K562 (cell line): Measurements from ENCODE around the gene IL1F10. TPM values are rescaled to one million over a fixed set of nuclear protein-coding genes. Genes with fewer than 3 reads are reported as not detected.

Source experiments
- ATAC-seq: fragments of 200-7000 bp; cut with Tn5 transposase; 3 replicates; pipeline ENCODE4 v1.9.1; 2020; ENCODE audit warnings: moderate library complexity
- BruUV-seq: library from RNA; stranded (reverse); fragments of 400-500 nt; replicated peaks from 2 replicates; lab custom pipeline; 2021; lab: Mats Ljungman, UMichigan
- CTCF ChIA-PET: fragments of 300-600 bp; formaldehyde crosslinking; extraction: SDS; loops from one replicate; lab custom pipeline; 2021; ENCODE audit warnings: low intra/inter-chr PET ratio; lab: Yijun Ruan, JAX
- POLR2A ChIA-PET: fragments of 300-600, 350-650 bp; sonication (Branson Sonifier 250); formaldehyde crosslinking; extraction: SDS; loops from one replicate; lab custom pipeline; 2021; ENCODE audit warnings: antibody characterized with exemption, inconsistent platforms; lab: Yijun Ruan, JAX
- DNase-seq, 4 experiments: peaks; one replicate each; pipeline versions ENCODE4 v3.0.0 to v3.0.0-alpha.2; 2011 to 2018; ENCODE audit warnings: low spot score in 3 of 4, mixed read lengths in 3 of 4; ENCODE audit errors: extremely low read depth in 1 of 4
- FAIRE-seq: peaks from 2 replicates; lab custom pipeline; 2011; peaks lifted over from hg19 to GRCh38; lab: Jason Lieb, UNC
- H2AFZ ChIP-seq: 2 replicates; pipeline ENCODE4 v1.6.0; 2011; ENCODE audit warnings: low read depth, low read length, control low read depth, inconsistent platforms
- H3K27ac ChIP-seq: fragments of 200-600 bp; 3 replicates; pipeline ENCODE4 v1.8.0; 2011; ENCODE audit warnings: low read depth, mild to moderate bottlenecking, control low read depth, inconsistent platforms, low read length, moderate library complexity, mixed read lengths; ENCODE audit errors: extremely low read depth
- H3K27me3 ChIP-seq, 2 experiments: fragments of 300-600 bp in 1 of 2; 2 replicates in 1 of 2; 3 replicates in 1 of 2; pipeline versions ENCODE4 v1.6.0 to v1.8.0; 2011; ENCODE audit warnings: inconsistent platforms in 2 of 2, low read length in 2 of 2, mild to moderate bottlenecking in 1 of 2, mixed read lengths in 1 of 2, moderate library complexity in 1 of 2; ENCODE audit not compliant: control insufficient read depth in 2 of 2, insufficient read depth in 2 of 2
- H3K36me3 ChIP-seq: fragments of 300-600 bp; 3 replicates; pipeline ENCODE4 v1.8.0; 2011; ENCODE audit warnings: mild to moderate bottlenecking, low read length, inconsistent platforms; ENCODE audit not compliant: control insufficient read depth, insufficient read depth
- H3K4me1 ChIP-seq, 2 experiments: fragments of 200-600 bp in 1 of 2; replicated peaks in 1 of 2; 2 replicates in 1 of 2; 3 replicates in 1 of 2; pipeline versions ENCODE4 v1.5.1 to v1.8.0; 2011; ENCODE audit warnings: inconsistent platforms in 2 of 2, low read length in 2 of 2, mild to moderate bottlenecking in 1 of 2, mixed read lengths in 1 of 2, moderate library complexity in 1 of 2; ENCODE audit not compliant: control insufficient read depth in 2 of 2, insufficient read depth in 2 of 2
- H3K4me2 ChIP-seq: 2 replicates; pipeline ENCODE4 v1.6.1; 2011; ENCODE audit warnings: low read length, control low read depth, inconsistent platforms, mixed read lengths; ENCODE audit not compliant: insufficient read depth
- H3K4me3 ChIP-seq: fragments of 200-600 bp; sonication (generic), shearing (Covaris generic); 2 replicates; pipeline ENCODE4 v1.5.1; 2016; ENCODE audit warnings: control low read depth, inconsistent platforms
- H3K79me2 ChIP-seq: fragments of 200-600 bp; 3 replicates; pipeline ENCODE4 v1.8.0; 2011; ENCODE audit warnings: low read length, inconsistent platforms; ENCODE audit not compliant: control insufficient read depth, insufficient read depth
- H3K9ac ChIP-seq, 2 experiments: 2 replicates each; pipeline versions ENCODE4 v1.6.0 to v1.6.1; 2011; ENCODE audit warnings: low read depth in 2 of 2, low read length in 2 of 2, control low read depth in 1 of 2, inconsistent platforms in 1 of 2, mild to moderate bottlenecking in 1 of 2, mixed read lengths in 1 of 2; ENCODE audit not compliant: insufficient read depth in 1 of 2
- H3K9me1 ChIP-seq: one replicate; pipeline ENCODE4 v1.6.0; 2011; ENCODE audit warnings: inconsistent platforms, mild to moderate bottlenecking, low read length, moderate library complexity; ENCODE audit not compliant: control insufficient read depth, insufficient read depth
- H3K9me3 ChIP-seq: replicated peaks from 2 replicates; pipeline ENCODE4 v1.5.1; 2011; ENCODE audit warnings: low read depth, low read length, inconsistent platforms; ENCODE audit not compliant: control insufficient read depth, insufficient read depth
- H4K20me1 ChIP-seq: replicated peaks from 2 replicates; pipeline ENCODE4 v1.6.1; 2011; ENCODE audit warnings: low read length, inconsistent platforms, mixed read lengths; ENCODE audit not compliant: control insufficient read depth, insufficient read depth
- BRCA1 ChIP-seq, 2 experiments: fragments of 450-650 bp in 1 of 2; sonication (generic) in 1 of 2; formaldehyde crosslinking in 1 of 2; IDR thresholded peaks; 2 replicates each; pipeline versions ENCODE4 v1.5.0 to v1.6.1; 2017 to 2020; ENCODE audit warnings: mild to moderate bottlenecking in 1 of 2, missing genetic modification reagents in 1 of 2
- CBX5 ChIP-seq: IDR thresholded peaks from 2 replicates; pipeline ENCODE4 v1.6.1; 2014; ENCODE audit warnings: low read depth, borderline replicate concordance
- E2F8 ChIP-seq: fragments of 450-650 bp; IDR thresholded peaks from 2 replicates; pipeline ENCODE4 v1.7.1; 2018; ENCODE audit warnings: mild to moderate bottlenecking, low read depth; ENCODE audit not compliant: partially characterized antibody
- GTF2A2 ChIP-seq: IDR thresholded peaks from 2 replicates; pipeline ENCODE4 v1.6.1; 2016; ENCODE audit warnings: mild to moderate bottlenecking, missing genetic modification characterization, missing compliant biosample characterization
- MCM2 ChIP-seq: fragments of 450-650 bp; IDR thresholded peaks from 2 replicates; pipeline ENCODE4 v1.6.1; 2017; ENCODE audit warnings: low read depth, mild to moderate bottlenecking
- MTF1 ChIP-seq: fragments of 250-450 bp; sonication (Bioruptor Pico); IDR thresholded peaks from 2 replicates; pipeline ENCODE4 v1.9.0; 2021; ENCODE audit warnings: moderate library complexity, mild to moderate bottlenecking, inconsistent platforms, borderline replicate concordance
- MXD1 ChIP-seq: fragments of 250-450 bp; sonication (Bioruptor Pico); IDR thresholded peaks from 2 replicates; pipeline ENCODE4 v1.8.0; 2021; ENCODE audit warnings: borderline replicate concordance, mild to moderate bottlenecking, moderate library complexity; ENCODE audit not compliant: poor library complexity, severe bottlenecking
- POLR2A ChIP-seq: fragments of 450-650 bp; conservative IDR thresholded peaks from 2 replicates; pipeline ENCODE4 v1.6.1; 2016
- RB1 ChIP-seq: fragments of 450-650 bp; IDR thresholded peaks from 2 replicates; pipeline ENCODE4 v1.6.1; 2017; ENCODE audit warnings: low read depth, mild to moderate bottlenecking
- RHOXF2B ChIP-seq: fragments of 250-450 bp; sonication (Bioruptor Pico); conservative IDR thresholded peaks from 2 replicates; pipeline ENCODE4 v1.5.1; 2021
- RNF2 ChIP-seq: sonication (generic); IDR thresholded peaks from 2 replicates; pipeline ENCODE4 v1.6.1; 2016
- SIN3B ChIP-seq: fragments of 450-650 bp; IDR thresholded peaks from 2 replicates; pipeline ENCODE4 v1.6.1; 2017; ENCODE audit warnings: low read depth, mild to moderate bottlenecking, moderate library complexity
- SMARCB1 ChIP-seq: IDR thresholded peaks from 2 replicates; pipeline ENCODE4 v1.6.1; 2011; ENCODE audit warnings: improper control_type of control experiment, low read depth; ENCODE audit not compliant: insufficient read length
- ZNF609 ChIP-seq: sonication (generic); formaldehyde crosslinking; IDR thresholded peaks from 2 replicates; pipeline ENCODE4 v1.8.1; 2023; ENCODE audit warnings: missing genetic modification reagents, mild to moderate bottlenecking, borderline replicate concordance
- in situ Hi-C: fragments of 300-500 bp; cut with MboI; formaldehyde crosslinking; loops from 4 replicates; pipeline ENCODE4 v1.15.0; 2018; ENCODE audit warnings: inconsistent platforms, mixed read lengths
- intact Hi-C: fragments of 100-400 bp; cut with micrococcal nuclease; formaldehyde crosslinking; loops from 2 replicates; pipeline ENCODE4 v1.14.2; 2022
- polyA plus RNA-seq, 8 experiments: library from polyadenylated mRNA; depleted of rRNA in 4 of 8; stranded (reverse) in 5 of 8; unstranded in 3 of 8; fragments of >200 nt; fragmentation: Nextera tagmentation in 2 of 8; fragmentation: Illumina TruSeq in 1 of 8; extraction: Ambion mirVana in 2 of 8; extraction: Trizol in 1 of 8; gene quantifications; 2 replicates each; pipeline versions ENCODE4 v1.2.1 to v1.2.3, GENCODE V29; 2011 to 2014; ENCODE audit warnings: inconsistent platforms in 1 of 8, missing spikeins in 1 of 8
- total RNA-seq, 7 experiments: library from RNA; depleted of rRNA in 6 of 7; stranded (reverse); fragments of >200 nt in 6 of 7; fragmentation: Illumina TruSeq in 2 of 7; extraction: Trizol in 2 of 7; gene quantifications; 2 replicates each; pipeline versions ENCODE4 v1.2.1 to v1.2.3, GENCODE V29; 2011 to 2021; ENCODE audit warnings: low replicate concordance in 1 of 7
- TF ChIP-seq, protein P1 (sequence below): fragments of 250-450 bp; sonication (Bioruptor Pico); IDR thresholded peaks from 2 replicates; pipeline ENCODE4 v1.5.1; 2021; ENCODE audit warnings: mild to moderate bottlenecking

The IL1F10 gene
- total and polyA plus RNA-seq, 9 of the 15 experiments (the other 6 are each of a cell fraction or from before 2014, with no cell fraction given), result not detected

- Histone ChIP-seq H3K36me3 (no peaks in the 10 kb centered on the region), H3K27ac (no peak overlapping the region), H3K4me1 (no peaks in the 10 kb centered on the region), H3K4me3 (no peak overlapping the region), H2AFZ (no peak overlapping the region), H3K79me2 (no peaks in the 10 kb centered on the region), H3K27me3 (peaks cover 4 to 21% of the 10 kb centered on the region in 2 experiments; a peak in 3 of 5 replicates), H3K9ac (no peak overlapping the region), H3K9me3 (no peaks in the 10 kb centered on the region), H4K20me1 (no peaks in the 10 kb centered on the region), H3K9me1 (no peaks in the 10 kb centered on the region), H3K4me2 (no peak overlapping the region)
- FAIRE-seq (no peak), DNase-seq (no peak), ATAC-seq (no peak)
- no TSS peak for BruUV-seq
- ChIA-PET POLR2A (interaction anchor here (0.7 to 1.5 kb wide), 5 partner anchors 10 to 212 kb away, joined by 3 to 4 read pairs (median 3); no protein-coding TSS in a partner anchor), CTCF (no interaction called here)
- intact Hi-C loops (loop anchor here (10.0 kb wide), 1 partner anchor 135 kb away; no protein-coding TSS in a partner anchor), in situ Hi-C loops (no loop called here)
- TF ChIP-seq E2F8, result no peak
- TF ChIP-seq SMARCB1, result no peak
- TF ChIP-seq RB1, result no peak
- no peak for TF ChIP-seq RNF2
- TF ChIP-seq BRCA1 (IDR thresholded peaks at IDR 0.05), result no peak
- no peak for TF ChIP-seq BRCA1 (CRISPR knock-in tag; IDR thresholded peaks at IDR 0.05)
- no peak for TF ChIP-seq CBX5
- TF ChIP-seq ZNF609, result no peak
- TF ChIP-seq GTF2A2, result no peak
- no peak for TF ChIP-seq MTF1 (CRISPR knock-in tag)
- no peak for TF ChIP-seq POLR2A
- TF ChIP-seq RHOXF2B (CRISPR knock-in tag), result no peak
- no peak for TF ChIP-seq MCM2
- TF ChIP-seq MXD1 (CRISPR knock-in tag), result no peak
- TF ChIP-seq SIN3B, result no peak
- TF ChIP-seq, protein P1, sequence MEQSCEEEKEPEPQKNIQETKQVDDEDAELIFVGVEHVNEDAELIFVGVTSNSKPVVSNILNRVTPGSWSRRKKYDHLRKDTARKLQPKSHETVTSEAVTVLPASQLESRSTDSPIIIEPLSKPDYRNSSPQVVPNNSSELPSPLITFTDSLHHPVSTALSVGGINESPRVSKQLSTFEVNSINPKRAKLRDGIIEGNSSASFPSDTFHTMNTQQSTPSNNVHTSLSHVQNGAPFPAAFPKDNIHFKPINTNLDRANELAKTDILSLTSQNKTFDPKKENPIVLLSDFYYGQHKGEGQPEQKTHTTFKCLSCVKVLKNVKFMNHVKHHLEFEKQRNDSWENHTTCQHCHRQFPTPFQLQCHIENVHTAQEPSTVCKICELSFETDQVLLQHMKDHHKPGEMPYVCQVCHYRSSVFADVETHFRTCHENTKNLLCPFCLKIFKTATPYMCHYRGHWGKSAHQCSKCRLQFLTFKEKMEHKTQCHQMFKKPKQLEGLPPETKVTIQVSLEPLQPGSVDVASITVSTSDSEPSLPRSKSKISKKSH (CRISPR knock-in tag), result no peak
These were observed 22.1 kb downstream of the IL1F10 start for GRCh38 chr2:113089916-113090315.
